Activated CD4-positive, alpha-beta T cell treated with anti-CD3 and anti-CD28 coated beads for 48 hours (primary cell): ENCODE data around the gene DCUN1D1.

Source experiments
- DNase-seq: peaks from one replicate; pipeline ENCODE4 v3.0.0-alpha.2; 2020

DCUN1D1 gene

GRCh38 chr3:182971637-182972036 is 8.7 kb downstream of the DCUN1D1 start:
- DNase-seq, result no peak

GRCh38 chr3:182970811-182971418 is 9.4 kb downstream of the DCUN1D1 start:
- DNase-seq, result no peak

GRCh38 chr3:182969853-182970252 is 10.5 kb downstream of the DCUN1D1 start:
- no peak for DNase-seq

GRCh38 chr3:182969277-182969676 is 11.1 kb downstream of the DCUN1D1 start:
- DNase-seq, result no peak

GRCh38 chr3:182967218-182968204 is 12.8 kb downstream of the DCUN1D1 start:
- no peak for DNase-seq

GRCh38 chr3:182965861-182966366 is 14.4 kb downstream of the DCUN1D1 start:
- DNase-seq, result no peak

- DNase-seq, result no peak
These were observed 16.2 kb downstream of the DCUN1D1 start for GRCh38 chr3:182964179-182964578.

- DNase-seq, result no peak
These were observed 18.2 kb downstream of the DCUN1D1 start for GRCh38 chr3:182962166-182962565.

GRCh38 chr3:182959474-182960350 is 20.6 kb downstream of the DCUN1D1 start:
- no peak for DNase-seq

GRCh38 chr3:182957676-182958266 is 22.6 kb downstream of the DCUN1D1 start:
- DNase-seq, result no peak

- no peak for DNase-seq
These were observed 23.1 kb downstream of the DCUN1D1 start for GRCh38 chr3:182957226-182957625.

- no peak for DNase-seq
These were observed 25.6 kb downstream of the DCUN1D1 start for GRCh38 chr3:182954553-182955235.

GRCh38 chr3:182949688-182950087 is 30.6 kb downstream of the DCUN1D1 start:
- no peak for DNase-seq

- DNase-seq, result no peak
These were observed 32.0 kb downstream of the DCUN1D1 start for GRCh38 chr3:182948305-182948704.

GRCh38 chr3:182947888-182948287 is 32.5 kb downstream of the DCUN1D1 start:
- no peak for DNase-seq

- DNase-seq, result no peak
These were observed 38.6 kb downstream of the DCUN1D1 start for GRCh38 chr3:182941719-182942118.

GRCh38 chr3:182940266-182940808 is 40.0 kb downstream of the DCUN1D1 start:
- DNase-seq, result no peak

GRCh38 chr3:182937293-182938051 is 42.9 kb downstream of the DCUN1D1 start:
- DNase-seq, result no peak

GRCh38 chr3:182936918-182937285 is 43.4 kb downstream of the DCUN1D1 start:
- DNase-seq, result no peak

- DNase-seq, result no peak
These were observed 44.0 kb downstream of the DCUN1D1 start for GRCh38 chr3:182936239-182936917.
